ENCODE measurements around the gene KRTAP5-7.
"Not testable (repeated sequence)": the region's sequence is repeated elsewhere in the genome, so short reads cannot be mapped to it uniquely, and the experiment has no call there.

GRCh38 chr11:71571101-71571850 is 44.2 kb downstream of the KRTAP5-7 start:
- TF ChIP-seq POLR2A (IDR thresholded peaks at IDR 0.05; ENCODE audit: low read length); GATA1 (IDR thresholded peaks at IDR 0.05; ENCODE audit: low read depth, low read length): not testable (repeated sequence)
